HEK293 (cell line): ENCODE measurements around the gene SRSF1.

Experiments
- CTCF ChIA-PET: fragments of 350-600 bp; formaldehyde crosslinking; extraction: SDS; loops from one replicate; lab custom pipeline; 2021; ENCODE audit warnings: antibody characterized with exemption; lab: Yijun Ruan, JAX
- POLR2A ChIA-PET: fragments of 300-600 bp; formaldehyde crosslinking; extraction: SDS; loops from one replicate; lab custom pipeline; 2020; ENCODE audit warnings: antibody characterized with exemption, inconsistent platforms; lab: Yijun Ruan, JAX
- H3K27ac ChIP-seq: fragments of 200-500 bp; sonication (Bioruptor generic); 2 replicates; pipeline ENCODE4 v1.5.1; 2014; ENCODE audit warnings: low read depth, low read length, control low read depth, inconsistent platforms; ENCODE audit errors: extremely low read depth
- H3K36me3 ChIP-seq, 2 experiments: fragments of 200-500 bp in 1 of 2; sonication (Bioruptor generic) in 1 of 2; 1 replicate in 1 of 2; 2 replicates in 1 of 2; pipeline ENCODE4 v1.5.1; 2014 to 2017; ENCODE audit warnings: inconsistent platforms in 2 of 2, low read length in 2 of 2; ENCODE audit not compliant: control insufficient read depth in 2 of 2, insufficient read depth in 1 of 2
- H3K4me1 ChIP-seq: fragments of 200-500 bp; sonication (Bioruptor generic); 2 replicates; pipeline ENCODE4 v1.5.1; 2014; ENCODE audit warnings: mild to moderate bottlenecking, low read length, inconsistent platforms; ENCODE audit not compliant: control insufficient read depth, insufficient read depth
- H3K4me3 ChIP-seq: 2 replicates; pipeline ENCODE4 v1.5.1; 2011; ENCODE audit warnings: low read depth, mild to moderate bottlenecking, control low read depth, low read length, moderate library complexity
- H3K9me3 ChIP-seq: fragments of 200-500 bp; sonication (Bioruptor generic); 2 replicates; pipeline ENCODE4 v1.5.1; 2014; ENCODE audit warnings: low read depth, low read length, inconsistent platforms; ENCODE audit not compliant: control insufficient read depth, insufficient read depth
- BCL6B ChIP-seq: fragments of 450-650 bp; formaldehyde crosslinking; IDR thresholded peaks from 2 replicates; pipeline ENCODE4 v1.5.1; 2017; ENCODE audit warnings: missing biosample characterization, missing genetic modification characterization
- FEZF1 ChIP-seq: fragments of 450-650 bp; formaldehyde crosslinking; IDR thresholded peaks from 2 replicates; pipeline ENCODE4 v1.5.1; 2016; ENCODE audit warnings: missing biosample characterization, missing genetic modification characterization
- GFI1B ChIP-seq: fragments of 450-650 bp; formaldehyde crosslinking; IDR thresholded peaks from 2 replicates; pipeline ENCODE4 v1.5.1; 2016; ENCODE audit warnings: missing biosample characterization, missing genetic modification characterization
- HOXA7 ChIP-seq: sonication (generic); formaldehyde crosslinking; IDR thresholded peaks from 2 replicates; pipeline ENCODE4 v1.8.1; 2022; ENCODE audit warnings: missing genetic modification reagents, borderline replicate concordance
- HOXD13 ChIP-seq: sonication (generic); formaldehyde crosslinking; IDR thresholded peaks from 2 replicates; pipeline ENCODE4 v1.8.0; 2022; ENCODE audit warnings: missing genetic modification reagents, borderline replicate concordance
- INSM2 ChIP-seq: fragments of 450-650 bp; formaldehyde crosslinking; IDR thresholded peaks from 2 replicates; pipeline ENCODE4 v1.5.1; 2016; ENCODE audit warnings: missing biosample characterization, missing genetic modification characterization
- KLF9 ChIP-seq: fragments of 450-650 bp; formaldehyde crosslinking; IDR thresholded peaks from 2 replicates; pipeline ENCODE4 v1.5.1; 2016; ENCODE audit warnings: missing biosample characterization, missing genetic modification characterization, low read depth
- SALL2 ChIP-seq: fragments of 450-650 bp; formaldehyde crosslinking; IDR thresholded peaks from 2 replicates; pipeline ENCODE4 v1.5.0; 2017; ENCODE audit warnings: missing biosample characterization, mild to moderate bottlenecking, missing genetic modification characterization, borderline replicate concordance
- SETDB1 ChIP-seq: IDR thresholded peaks from one replicate; pipeline ENCODE4 v1.6.1; 2017; ENCODE audit warnings: mild to moderate bottlenecking, low read length, moderate library complexity, mixed read lengths; ENCODE audit not compliant: insufficient read length
- SP7 ChIP-seq: fragments of 450-650 bp; formaldehyde crosslinking; IDR thresholded peaks from 2 replicates; pipeline ENCODE4 v1.5.1; 2016; ENCODE audit warnings: missing biosample characterization, missing genetic modification characterization
- ZNF148 ChIP-seq: fragments of 450-650 bp; formaldehyde crosslinking; IDR thresholded peaks from 2 replicates; pipeline ENCODE4 v1.5.0; 2017; ENCODE audit warnings: missing biosample characterization, missing genetic modification characterization, borderline replicate concordance
- ZNF157 ChIP-seq: fragments of 450-650 bp; formaldehyde crosslinking; IDR thresholded peaks from 2 replicates; pipeline ENCODE4 v1.5.1; 2016; ENCODE audit warnings: missing biosample characterization, missing genetic modification characterization
- ZNF16 ChIP-seq: fragments of 450-650 bp; formaldehyde crosslinking; IDR thresholded peaks from 2 replicates; pipeline ENCODE4 v1.5.1; 2016; ENCODE audit warnings: low read depth, missing biosample characterization, missing genetic modification characterization
- ZNF211 ChIP-seq: fragments of 450-650 bp; formaldehyde crosslinking; IDR thresholded peaks from 2 replicates; pipeline ENCODE4 v1.5.1; 2016; ENCODE audit warnings: low read depth, missing biosample characterization, missing genetic modification characterization
- ZNF248 ChIP-seq: fragments of 450-650 bp; formaldehyde crosslinking; IDR thresholded peaks from 2 replicates; pipeline ENCODE4 v1.5.1; 2017; ENCODE audit warnings: missing biosample characterization, missing genetic modification characterization
- ZNF274 ChIP-seq, 2 experiments: fragments of 200-500 bp in 1 of 2; fragments of 450-650 bp in 1 of 2; sonication (Bioruptor generic) in 1 of 2; formaldehyde crosslinking in 1 of 2; IDR thresholded peaks; 2 replicates each; pipeline versions ENCODE4 v1.5.1 to v1.6.1; 2014 to 2016; ENCODE audit warnings: borderline replicate concordance in 1 of 2, inconsistent platforms in 1 of 2, low read length in 1 of 2, missing biosample characterization in 1 of 2, missing genetic modification characterization in 1 of 2
- ZNF302 ChIP-seq: fragments of 450-650 bp; formaldehyde crosslinking; IDR thresholded peaks from 2 replicates; pipeline ENCODE4 v1.5.1; 2016; ENCODE audit warnings: missing biosample characterization, missing genetic modification characterization, low read depth
- ZNF311 ChIP-seq: fragments of 450-650 bp; formaldehyde crosslinking; IDR thresholded peaks from 2 replicates; pipeline ENCODE4 v1.5.1; 2017; ENCODE audit warnings: missing biosample characterization, missing genetic modification characterization, borderline replicate concordance
- ZNF501 ChIP-seq: fragments of 450-650 bp; formaldehyde crosslinking; IDR thresholded peaks from 2 replicates; pipeline ENCODE4 v1.5.1; 2016; ENCODE audit warnings: missing biosample characterization, missing genetic modification characterization
- ZNF529 ChIP-seq: fragments of 450-650 bp; formaldehyde crosslinking; IDR thresholded peaks from 2 replicates; pipeline ENCODE4 v1.5.1; 2017; ENCODE audit warnings: missing genetic modification characterization, missing biosample characterization; ENCODE audit not compliant: insufficient replicate concordance
- ZNF544 ChIP-seq: fragments of 450-650 bp; formaldehyde crosslinking; IDR thresholded peaks from 2 replicates; pipeline ENCODE4 v1.5.0; 2017; ENCODE audit warnings: missing biosample characterization, missing genetic modification characterization
- ZNF548 ChIP-seq: fragments of 450-650 bp; formaldehyde crosslinking; IDR thresholded peaks from 2 replicates; pipeline ENCODE4 v1.5.1; 2016; ENCODE audit warnings: missing biosample characterization, missing genetic modification characterization
- ZNF571 ChIP-seq: fragments of 450-650 bp; formaldehyde crosslinking; IDR thresholded peaks from 2 replicates; pipeline ENCODE4 v1.5.0; 2017; ENCODE audit warnings: missing biosample characterization, missing genetic modification characterization
- ZNF580 ChIP-seq: fragments of 450-650 bp; formaldehyde crosslinking; IDR thresholded peaks from 2 replicates; pipeline ENCODE4 v1.5.1; 2016; ENCODE audit warnings: missing biosample characterization, missing genetic modification characterization
- ZNF624 ChIP-seq: fragments of 450-650 bp; formaldehyde crosslinking; IDR thresholded peaks from 2 replicates; pipeline ENCODE4 v1.5.1; 2017; ENCODE audit warnings: missing biosample characterization, missing genetic modification characterization
- ZNF701 ChIP-seq: fragments of 450-650 bp; formaldehyde crosslinking; IDR thresholded peaks from 2 replicates; pipeline ENCODE4 v1.5.1; 2016; ENCODE audit warnings: missing biosample characterization, missing genetic modification characterization

Gene SRSF1

GRCh38 chr17:58039975-58040374 lies 32.9 kb upstream of the SRSF1 start:
- H3K36me3 ChIP-seq: no peaks in the 10 kb centered on the region
- ChIA-PET POLR2A (interaction anchor here (1.1 kb wide), 1 partner anchor 32 kb away, joined by 5 read pairs; the partner anchor contains the start of gene SRSF1), CTCF (interaction anchor here (0.6 kb wide), 2 partner anchors 12 to 26 kb away, joined by 4 to 5 read pairs; no protein-coding TSS in a partner anchor)
- no peaks in the 10 kb centered on the region for H3K4me1 ChIP-seq
- no peak for TF ChIP-seq BCL6B
- TF ChIP-seq INSM2 (tag by site-specific recombination): no peak
- TF ChIP-seq SALL2 (tag by site-specific recombination): no peak
- TF ChIP-seq HOXD13 (CRISPR knock-in tag): no peak
- TF ChIP-seq ZNF548 (tag by site-specific recombination): no peak
- no peak for TF ChIP-seq ZNF624 (tag by site-specific recombination)
- TF ChIP-seq ZNF701 (tag by site-specific recombination): no peak
- TF ChIP-seq ZNF157: no peak
- no peak for TF ChIP-seq ZNF501 (tag by site-specific recombination)
- TF ChIP-seq HOXA7 (CRISPR knock-in tag): no peak
- no peak for TF ChIP-seq GFI1B
- no peak for TF ChIP-seq ZNF571 (tag by site-specific recombination)
- H3K27ac ChIP-seq: no peak overlapping the region
- no peak overlapping the region for H3K4me3 ChIP-seq
- H3K9me3 ChIP-seq: no peaks in the 10 kb centered on the region

GRCh38 chr17:58032691-58033415 lies 25.8 kb upstream of the SRSF1 start:
- Histone ChIP-seq H3K4me3 (no peak overlapping the region), H3K4me1 (no peaks in the 10 kb centered on the region), H3K9me3 (no peaks in the 10 kb centered on the region), H3K27ac (no peak overlapping the region), H3K36me3 (no peaks in the 10 kb centered on the region; a peak in 1 of 3 replicates)
- ChIA-PET POLR2A (interaction anchor here (1.1 kb wide), 1 partner anchor 33 kb away, joined by 3 read pairs; no protein-coding TSS in a partner anchor), CTCF (no interaction called here)
- TF ChIP-seq ZNF580 (tag by site-specific recombination) (no peak), ZNF211 (no peak), ZNF529 (tag by site-specific recombination) (no peak), SP7 (tag by site-specific recombination) (no peak), ZNF274 (IDR thresholded peaks at IDR 0.05; ENCODE audit: low read length) (no peak), ZNF274 (tag by site-specific recombination; IDR thresholded peaks at IDR 0.05; ENCODE audit: borderline replicate concordance) (no peak), ZNF248 (tag by site-specific recombination) (0 out of 2 replicates have a peak, but pooled peaks have one; percentile 66)

- Histone ChIP-seq H3K36me3 (no peaks in the 10 kb centered on the region), H3K4me3 (no peak overlapping the region), H3K27ac (no peak overlapping the region), H3K9me3 (no peaks in the 10 kb centered on the region), H3K4me1 (no peaks in the 10 kb centered on the region)
- POLR2A ChIA-PET: no interaction called here
- CTCF ChIA-PET: interaction anchor here (0.7 to 0.8 kb wide), 3 partner anchors 9 to 30 kb away, joined by 3 to 5 read pairs (median 3); no protein-coding TSS in a partner anchor
- TF ChIP-seq KLF9 (tag by site-specific recombination) (no peak), ZNF311 (no peak), ZNF16 (tag by site-specific recombination) (no peak), FEZF1 (no peak), ZNF274 (IDR thresholded peaks at IDR 0.05; ENCODE audit: low read length) (no peak), ZNF274 (tag by site-specific recombination; IDR thresholded peaks at IDR 0.05; ENCODE audit: borderline replicate concordance) (no peak), ZNF148 (no peak), ZNF302 (tag by site-specific recombination) (no peak), SETDB1 (peak; percentile 10), ZNF544 (tag by site-specific recombination) (no peak)
These were observed 21.5 kb upstream of the SRSF1 start for GRCh38 chr17:58028578-58028977.
